ENCODE measurements around the gene UQCRFS1. TPM values are rescaled to one million over a fixed set of nuclear protein-coding genes. Genes with fewer than 3 reads are reported as not detected.

Gene UQCRFS1
- total RNA-seq, 1 experiment from 2014 or later, result 35.2 TPM

- no peaks in the 10 kb centered on the region for H3K79me2 ChIP-seq (ENCODE audit: low read depth)
- no peak overlapping the region for H2AFZ ChIP-seq
- H4K20me1 ChIP-seq (ENCODE audit: insufficient read depth), result no peaks in the 10 kb centered on the region
- no peak overlapping the region for H3K4me3 ChIP-seq
- no peaks in the 10 kb centered on the region for H3K9me3 ChIP-seq (ENCODE audit: insufficient read depth, low read depth)
- ChIA-PET POLR2A (ENCODE audit: unreplicated experiment) (no interaction called here), CTCF (no interaction called here)
- H3K4me2 ChIP-seq, result no peak overlapping the region
- DNase-seq, result no peak
- no peaks in the 10 kb centered on the region for H3K9me2 ChIP-seq (ENCODE audit: insufficient read depth)
- H3K27ac ChIP-seq, result no peak overlapping the region
- no peaks in the 10 kb centered on the region for H3K4me1 ChIP-seq (replicated peaks; ENCODE audit: insufficient read depth)
- H3K27me3 ChIP-seq (ENCODE audit: insufficient read depth, low read depth), result peaks cover 69% of the 10 kb centered on the region
- no TSS peak for BruUV-seq (replicated peaks)
- intact Hi-C loops (cut with micrococcal nuclease; ENCODE audit: unreplicated experiment), result no loop called here
- TF ChIP-seq CTCF (conservative IDR thresholded peaks at IDR 0.05), result no peak
- H3F3A ChIP-seq (ENCODE audit: insufficient read depth, low read depth), result no peaks in the 10 kb centered on the region
- no peaks in the 10 kb centered on the region for H3K36me3 ChIP-seq (ENCODE audit: low read depth)
Measured at GRCh38 chr19:29247872-29248271, 34.9 kb upstream of the UQCRFS1 start.

- Histone ChIP-seq H3K4me3 (no peak overlapping the region), H3K9me3 (ENCODE audit: insufficient read depth, low read depth) (no peaks in the 10 kb centered on the region), H3K4me1 (replicated peaks; ENCODE audit: insufficient read depth) (no peaks in the 10 kb centered on the region), H3K79me2 (ENCODE audit: low read depth) (no peaks in the 10 kb centered on the region), H3K4me2 (no peak overlapping the region), H3K36me3 (ENCODE audit: low read depth) (no peaks in the 10 kb centered on the region), H3K27me3 (ENCODE audit: insufficient read depth, low read depth) (peaks cover 71% of the 10 kb centered on the region), H3K9me2 (ENCODE audit: insufficient read depth) (no peaks in the 10 kb centered on the region), H4K20me1 (ENCODE audit: insufficient read depth) (no peaks in the 10 kb centered on the region), H2AFZ (no peak overlapping the region), H3F3A (ENCODE audit: insufficient read depth, low read depth) (no peaks in the 10 kb centered on the region), H3K27ac (no peak overlapping the region)
- CTCF ChIA-PET, result no interaction called here
- POLR2A ChIA-PET (ENCODE audit: unreplicated experiment), result no interaction called here
- no TSS peak for BruUV-seq (replicated peaks)
- no peak for TF ChIP-seq EZH2 (IDR thresholded peaks at IDR 0.05; ENCODE audit: low read depth)
- no peak for TF ChIP-seq CTCF (conservative IDR thresholded peaks at IDR 0.05)
- DNase-seq, result no peak
- intact Hi-C loops (cut with micrococcal nuclease; ENCODE audit: unreplicated experiment), result no loop called here
Measured at GRCh38 chr19:29247471-29247870, 34.5 kb upstream of the UQCRFS1 start.

- no peak for TF ChIP-seq EZH2 (IDR thresholded peaks at IDR 0.05; ENCODE audit: low read depth)
- no peak for TF ChIP-seq CTCF (conservative IDR thresholded peaks at IDR 0.05)
- H3K36me3 ChIP-seq (ENCODE audit: low read depth), result no peaks in the 10 kb centered on the region
- no TSS peak for BruUV-seq (replicated peaks)
- no peak overlapping the region for H2AFZ ChIP-seq
- no peaks in the 10 kb centered on the region for H4K20me1 ChIP-seq (ENCODE audit: insufficient read depth)
- H3K27ac ChIP-seq, result no peak overlapping the region
- H3K4me3 ChIP-seq, result no peak overlapping the region
- CTCF ChIA-PET, result no interaction called here
- no peaks in the 10 kb centered on the region for H3F3A ChIP-seq (ENCODE audit: insufficient read depth, low read depth)
- H3K79me2 ChIP-seq (ENCODE audit: low read depth), result no peaks in the 10 kb centered on the region
- no peak overlapping the region for H3K4me2 ChIP-seq
- no peak for DNase-seq
- no peaks in the 10 kb centered on the region for H3K9me3 ChIP-seq (ENCODE audit: insufficient read depth, low read depth)
- intact Hi-C loops (cut with micrococcal nuclease; ENCODE audit: unreplicated experiment), result no loop called here
- H3K27me3 ChIP-seq (ENCODE audit: insufficient read depth, low read depth), result peaks cover 71% of the 10 kb centered on the region
- POLR2A ChIA-PET (ENCODE audit: unreplicated experiment), result no interaction called here
- H3K9me2 ChIP-seq (ENCODE audit: insufficient read depth), result no peaks in the 10 kb centered on the region
- no peaks in the 10 kb centered on the region for H3K4me1 ChIP-seq (replicated peaks; ENCODE audit: insufficient read depth)
Measured at GRCh38 chr19:29247051-29247450, 34.1 kb upstream of the UQCRFS1 start.

Measured in PC-9 (cell line).